Measurements from ENCODE around the gene HOXA7.

DNA sequence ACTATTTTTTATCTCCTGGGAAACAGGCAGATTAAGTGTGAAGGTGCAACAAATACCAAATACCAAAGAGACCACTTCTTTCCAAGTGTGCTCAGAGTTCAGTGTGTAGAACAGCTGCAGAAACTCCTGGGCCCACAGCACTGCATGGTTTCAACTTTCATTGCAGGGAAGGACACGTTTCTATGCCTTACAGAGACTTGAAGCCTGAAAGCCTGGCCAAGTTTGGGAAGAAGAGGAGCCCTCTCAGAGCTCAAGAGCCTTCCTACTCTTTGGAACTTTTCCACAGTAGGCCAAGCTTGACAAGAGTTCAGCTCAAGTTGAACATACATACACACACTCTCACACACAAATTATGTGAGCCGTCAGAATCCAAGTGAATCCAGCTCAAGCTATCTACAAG is 28.4 kb downstream of the HOXA7 start:
- TF ChIP-seq, protein P1, sequence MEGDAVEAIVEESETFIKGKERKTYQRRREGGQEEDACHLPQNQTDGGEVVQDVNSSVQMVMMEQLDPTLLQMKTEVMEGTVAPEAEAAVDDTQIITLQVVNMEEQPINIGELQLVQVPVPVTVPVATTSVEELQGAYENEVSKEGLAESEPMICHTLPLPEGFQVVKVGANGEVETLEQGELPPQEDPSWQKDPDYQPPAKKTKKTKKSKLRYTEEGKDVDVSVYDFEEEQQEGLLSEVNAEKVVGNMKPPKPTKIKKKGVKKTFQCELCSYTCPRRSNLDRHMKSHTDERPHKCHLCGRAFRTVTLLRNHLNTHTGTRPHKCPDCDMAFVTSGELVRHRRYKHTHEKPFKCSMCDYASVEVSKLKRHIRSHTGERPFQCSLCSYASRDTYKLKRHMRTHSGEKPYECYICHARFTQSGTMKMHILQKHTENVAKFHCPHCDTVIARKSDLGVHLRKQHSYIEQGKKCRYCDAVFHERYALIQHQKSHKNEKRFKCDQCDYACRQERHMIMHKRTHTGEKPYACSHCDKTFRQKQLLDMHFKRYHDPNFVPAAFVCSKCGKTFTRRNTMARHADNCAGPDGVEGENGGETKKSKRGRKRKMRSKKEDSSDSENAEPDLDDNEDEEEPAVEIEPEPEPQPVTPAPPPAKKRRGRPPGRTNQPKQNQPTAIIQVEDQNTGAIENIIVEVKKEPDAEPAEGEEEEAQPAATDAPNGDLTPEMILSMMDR (IDR thresholded peaks at IDR 0.05) = no peak
- TF ChIP-seq POLR2A (IDR thresholded peaks at IDR 0.05) = no peak

Measured in Peyer's patch (tissue), 4 donors.